Head of caudate nucleus (tissue), 42 donors: Measurements from ENCODE around the gene NPFFR1.

ENCODE experiments used
- DNase-seq, 42 donors: peaks; one replicate each; pipeline versions ENCODE4 v3.0.0 to v3.0.0-alpha.2; 2020 to 2021; ENCODE audit warnings: mixed read lengths in 7 of 42
- intact Hi-C: fragments of 100-400 bp; cut with DNase I; formaldehyde crosslinking; loops from one replicate; pipeline ENCODE4 v1.15.0; 2022

NPFFR1 gene, protein sequence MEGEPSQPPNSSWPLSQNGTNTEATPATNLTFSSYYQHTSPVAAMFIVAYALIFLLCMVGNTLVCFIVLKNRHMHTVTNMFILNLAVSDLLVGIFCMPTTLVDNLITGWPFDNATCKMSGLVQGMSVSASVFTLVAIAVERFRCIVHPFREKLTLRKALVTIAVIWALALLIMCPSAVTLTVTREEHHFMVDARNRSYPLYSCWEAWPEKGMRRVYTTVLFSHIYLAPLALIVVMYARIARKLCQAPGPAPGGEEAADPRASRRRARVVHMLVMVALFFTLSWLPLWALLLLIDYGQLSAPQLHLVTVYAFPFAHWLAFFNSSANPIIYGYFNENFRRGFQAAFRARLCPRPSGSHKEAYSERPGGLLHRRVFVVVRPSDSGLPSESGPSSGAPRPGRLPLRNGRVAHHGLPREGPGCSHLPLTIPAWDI

DNA sequence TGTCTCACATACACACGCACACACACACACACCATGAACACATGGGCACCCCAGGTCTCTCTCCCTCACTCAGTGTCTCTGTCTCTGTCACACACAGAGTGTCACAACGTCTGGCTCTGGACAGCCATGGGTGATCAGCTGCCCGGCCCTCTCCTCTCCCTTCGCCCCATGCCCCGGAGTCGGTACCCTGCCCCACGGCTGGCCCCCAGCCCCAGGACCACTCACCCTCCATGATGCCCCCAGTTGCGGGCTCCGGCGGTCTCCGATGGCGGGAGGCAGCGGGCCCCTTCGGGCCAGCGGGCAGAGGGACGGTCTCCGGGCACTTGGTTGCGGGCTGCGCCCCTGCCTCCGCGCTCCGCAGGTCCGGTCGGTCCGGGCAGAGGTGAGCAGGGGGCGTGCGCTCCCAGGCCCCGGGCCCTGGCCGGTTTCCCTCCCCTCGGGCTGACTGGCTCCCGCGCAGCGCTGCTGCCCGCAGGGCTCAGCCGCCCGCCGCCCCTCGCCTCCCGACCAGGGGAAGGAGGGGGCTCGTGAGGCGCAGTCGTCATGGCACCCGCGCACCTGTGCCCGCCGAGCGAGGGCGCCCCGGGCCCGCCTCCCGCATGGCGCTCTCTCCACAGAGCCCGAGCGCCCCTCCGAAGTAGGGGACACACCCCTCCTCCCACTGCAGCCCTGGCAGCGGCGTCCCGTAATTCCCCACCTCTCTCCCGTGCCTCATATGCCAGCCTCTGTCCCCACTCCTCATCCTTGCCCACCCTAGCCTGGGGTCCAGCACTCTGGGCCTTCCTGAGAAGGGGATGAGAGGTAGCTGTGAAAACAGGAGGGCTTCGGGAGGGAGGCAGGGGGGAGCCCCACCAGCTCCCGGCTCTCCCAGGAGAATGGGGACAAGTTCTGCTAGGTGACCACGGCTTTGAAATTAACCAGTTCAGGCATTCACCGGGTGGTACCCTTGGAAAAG, at the start of gene NPFFR1:
Gene NPFFR1 (minus strand): TSS at position 560 of the 955 bp plus-strand sequence. CDS start 328 bp downstream, at position 232.
- intact Hi-C loops, result no loop called here
- peak in 17 of 42 donors; percentile 9 to 44 (median 24) for DNase-seq

DNA sequence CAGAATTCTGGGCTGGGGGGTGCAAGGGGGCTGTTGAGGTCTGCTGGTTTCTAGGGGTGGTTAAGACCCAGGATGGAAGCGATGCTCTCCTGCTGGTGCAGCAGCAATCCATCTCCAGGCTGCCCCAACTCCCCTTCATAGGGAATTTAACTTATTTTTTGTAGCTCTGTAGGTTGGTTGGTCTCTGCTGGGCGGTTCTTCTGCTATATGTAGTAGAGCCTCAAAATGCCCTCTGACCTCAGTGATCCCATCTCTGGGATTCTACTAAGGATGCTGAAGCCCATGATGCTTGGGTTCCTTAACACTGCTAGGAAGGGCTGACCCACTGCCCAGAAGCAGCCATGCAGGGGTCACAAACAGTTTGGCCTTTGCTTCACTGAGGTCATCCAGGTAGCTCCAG, 49.5 kb upstream of the NPFFR1 start:
- DNase-seq, result no peak

DNA sequence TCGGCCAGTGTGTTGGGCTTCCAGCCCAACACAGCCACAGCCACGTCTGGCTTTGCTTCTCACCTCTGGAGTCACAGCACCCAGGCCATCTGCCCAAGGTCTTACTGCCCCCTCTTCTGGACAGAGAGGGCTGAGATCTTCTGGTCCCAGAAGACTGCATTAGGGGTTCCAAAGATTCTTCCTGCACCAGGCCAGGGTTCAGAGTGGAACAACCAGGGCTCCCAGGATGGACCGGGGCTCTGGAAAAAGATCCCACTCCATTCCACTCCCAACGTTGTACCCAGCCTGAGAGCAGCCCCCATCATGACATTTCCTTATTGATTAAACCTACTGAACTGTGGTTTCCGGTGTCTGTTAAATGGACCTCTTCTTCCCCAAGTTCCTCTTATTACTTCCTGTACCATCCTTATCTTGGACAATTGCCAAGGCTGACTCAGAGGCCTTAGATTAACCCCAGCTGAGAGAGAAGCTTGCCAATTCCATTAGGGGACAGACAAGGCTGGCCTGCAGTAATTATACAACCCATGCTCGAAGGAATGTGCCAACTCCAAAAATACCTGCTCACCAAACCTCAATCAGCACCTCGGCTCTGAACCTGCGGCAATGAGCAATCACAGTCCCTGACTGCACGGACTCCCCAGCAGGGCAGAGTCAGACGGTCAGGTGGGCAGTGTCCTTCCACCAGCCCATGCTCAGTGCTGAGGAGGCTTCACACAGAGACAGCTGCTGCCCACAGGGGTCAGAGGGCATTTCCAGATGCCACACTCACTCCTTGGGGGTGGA, 47.9 kb upstream of the NPFFR1 start:
- DNase-seq, result peak in 33 of 42 donors; percentile 21 to 76 (median 43)
- intact Hi-C loops, result no loop called here

More for the DNA sequence above, 49.5 kb upstream of the NPFFR1 start:
- intact Hi-C loops, result no loop called here

DNA sequence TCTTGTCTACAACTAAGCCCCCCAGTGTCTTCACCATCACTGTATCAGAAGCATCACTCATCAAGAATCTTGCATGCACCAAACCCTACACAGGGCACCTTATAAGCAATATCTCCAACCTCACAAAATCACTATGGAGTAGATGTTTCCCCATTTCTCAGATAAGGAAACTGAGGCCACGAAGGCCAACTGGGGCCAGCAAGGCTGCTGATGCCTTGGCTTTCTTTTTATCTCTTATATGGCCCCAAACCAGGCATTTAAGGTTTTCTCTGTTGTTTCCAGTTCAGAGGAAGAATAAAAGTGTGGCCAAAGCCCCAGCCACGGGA, 47.3 kb upstream of the NPFFR1 start:
- no peak for DNase-seq

DNA sequence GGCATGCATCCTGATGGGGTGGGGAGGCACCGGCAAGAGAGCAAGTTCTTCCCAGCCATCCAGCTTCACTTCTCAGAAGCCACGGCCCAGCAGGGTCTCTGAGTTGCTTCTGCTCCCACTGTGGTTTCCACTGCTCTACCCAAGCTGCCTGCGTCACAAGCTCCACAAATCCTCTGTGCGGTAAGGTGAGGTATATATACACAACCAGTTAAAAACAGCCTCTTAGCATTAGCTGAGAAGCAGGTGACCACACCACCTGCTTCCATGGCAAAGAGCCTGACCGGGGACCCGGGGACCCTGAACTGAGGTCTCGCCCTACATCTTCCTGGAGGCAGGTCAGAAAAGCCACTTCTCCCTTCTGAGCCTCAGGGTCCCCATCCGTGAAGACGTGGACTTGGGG, 46.9 kb upstream of the NPFFR1 start:
- intact Hi-C loops, result no loop called here
- no peak for DNase-seq

More for the DNA sequence above, 47.3 kb upstream of the NPFFR1 start:
- intact Hi-C loops, result no loop called here

DNA sequence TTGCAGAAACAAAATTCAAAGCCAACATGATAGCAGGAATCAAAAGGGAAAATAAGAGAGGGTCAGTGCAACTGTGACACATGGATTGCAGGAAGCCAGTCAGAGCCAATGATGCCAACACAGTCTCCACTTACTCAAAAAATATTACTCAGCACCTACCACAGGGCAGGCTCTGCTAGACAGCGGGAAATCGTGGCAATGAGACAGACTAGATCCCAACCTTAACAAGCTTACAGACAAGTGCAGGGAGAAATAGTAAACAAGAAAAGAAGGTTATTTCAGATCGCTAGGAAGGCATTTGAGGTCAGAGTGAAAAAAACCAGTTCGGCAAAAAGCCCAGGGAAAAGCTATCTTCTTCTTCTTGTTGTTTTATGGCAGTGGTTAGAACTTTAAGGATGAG, 45.2 kb upstream of the NPFFR1 start:
- intact Hi-C loops, result no loop called here
- no peak for DNase-seq

DNA sequence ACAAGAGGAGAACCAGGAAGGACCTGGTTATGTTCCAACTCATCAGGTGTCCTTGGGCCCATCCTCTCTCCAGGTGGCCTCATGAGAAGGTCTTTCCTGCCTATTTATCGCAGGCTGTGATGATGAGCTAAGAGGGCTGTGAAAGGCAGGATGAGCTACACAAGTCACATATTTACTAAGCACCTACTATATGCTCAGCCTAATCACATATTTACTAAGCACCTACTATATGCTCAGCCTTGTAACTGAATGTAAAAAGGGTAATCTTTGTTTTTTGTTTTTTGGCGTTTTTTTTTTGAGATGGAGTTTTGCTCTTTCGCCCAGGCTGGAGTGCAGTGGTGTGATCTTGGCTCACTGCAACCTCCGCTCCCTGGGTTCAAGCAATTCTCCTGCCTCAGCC, 44.2 kb upstream of the NPFFR1 start:
- no peak for DNase-seq
- intact Hi-C loops, result no loop called here

DNA sequence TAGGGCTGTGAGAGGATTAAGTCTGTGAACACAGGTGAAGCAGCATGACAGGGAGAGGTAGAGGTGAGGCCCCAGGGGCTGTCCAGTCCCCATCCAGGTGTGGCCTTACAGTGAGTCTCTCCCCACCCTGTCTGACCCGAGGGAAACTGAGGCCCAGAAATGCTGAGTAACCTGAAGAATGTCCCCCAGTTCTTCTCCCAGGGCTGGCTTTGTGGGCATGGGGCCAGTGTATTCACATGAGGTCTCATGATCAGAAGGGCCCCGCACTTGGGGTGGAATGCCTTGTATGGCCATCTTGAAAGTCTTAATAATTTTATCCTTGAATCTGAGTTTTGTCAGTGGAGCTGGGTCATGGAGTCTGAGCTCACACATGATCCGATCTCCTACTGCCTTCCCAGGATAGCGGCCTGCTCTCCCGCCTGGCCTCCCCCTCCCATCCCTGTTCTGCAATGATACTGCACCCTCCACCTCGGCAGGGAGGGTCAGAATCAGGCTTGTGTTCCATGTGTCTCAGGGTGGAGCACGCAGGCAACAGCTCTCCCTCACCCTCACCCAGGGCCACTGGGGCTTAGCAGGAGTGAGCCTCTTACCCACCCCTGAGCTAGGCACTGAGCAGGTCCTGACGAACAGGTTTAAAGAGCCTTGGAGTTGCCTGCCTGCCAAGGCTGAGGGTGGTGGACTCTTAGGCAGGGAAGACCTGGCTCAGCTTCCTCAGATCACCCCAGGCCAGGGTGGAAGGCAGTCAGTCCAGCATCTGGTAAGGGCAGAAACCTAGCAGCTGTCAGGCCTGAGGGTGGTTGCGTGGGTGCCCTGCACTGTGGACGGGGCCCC, 41.4 kb upstream of the NPFFR1 start:
- DNase-seq, result no peak
- intact Hi-C loops, result no loop called here

DNA sequence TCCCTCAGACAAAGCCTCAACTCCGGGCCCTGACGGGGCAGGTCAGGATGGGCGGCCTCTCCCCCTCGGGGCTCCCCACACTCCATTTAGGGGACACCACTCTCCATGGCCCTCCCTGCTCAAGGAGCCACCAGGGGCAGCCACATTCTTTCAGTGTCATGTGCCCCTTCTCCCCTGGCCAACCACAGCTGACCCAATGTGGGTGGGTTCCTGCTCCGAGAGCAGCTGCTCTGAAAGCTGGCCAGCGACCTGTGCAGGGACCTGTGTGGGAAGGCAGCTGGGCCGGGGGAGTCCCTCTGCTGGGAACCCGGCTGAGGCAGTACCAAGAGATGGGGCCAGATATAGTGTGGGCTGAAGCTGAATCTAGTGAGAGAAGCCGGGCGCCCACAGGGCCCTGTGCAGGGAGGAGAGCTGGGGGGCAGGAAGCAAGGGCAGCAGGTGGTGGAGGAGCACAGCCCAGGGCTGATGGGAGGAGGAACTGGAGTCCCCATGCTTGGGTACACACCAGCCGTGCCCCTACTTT, 40.6 kb upstream of the NPFFR1 start:
- intact Hi-C loops, result no loop called here
- DNase-seq, result peak in 1 of 42 donors; percentile 12

DNA sequence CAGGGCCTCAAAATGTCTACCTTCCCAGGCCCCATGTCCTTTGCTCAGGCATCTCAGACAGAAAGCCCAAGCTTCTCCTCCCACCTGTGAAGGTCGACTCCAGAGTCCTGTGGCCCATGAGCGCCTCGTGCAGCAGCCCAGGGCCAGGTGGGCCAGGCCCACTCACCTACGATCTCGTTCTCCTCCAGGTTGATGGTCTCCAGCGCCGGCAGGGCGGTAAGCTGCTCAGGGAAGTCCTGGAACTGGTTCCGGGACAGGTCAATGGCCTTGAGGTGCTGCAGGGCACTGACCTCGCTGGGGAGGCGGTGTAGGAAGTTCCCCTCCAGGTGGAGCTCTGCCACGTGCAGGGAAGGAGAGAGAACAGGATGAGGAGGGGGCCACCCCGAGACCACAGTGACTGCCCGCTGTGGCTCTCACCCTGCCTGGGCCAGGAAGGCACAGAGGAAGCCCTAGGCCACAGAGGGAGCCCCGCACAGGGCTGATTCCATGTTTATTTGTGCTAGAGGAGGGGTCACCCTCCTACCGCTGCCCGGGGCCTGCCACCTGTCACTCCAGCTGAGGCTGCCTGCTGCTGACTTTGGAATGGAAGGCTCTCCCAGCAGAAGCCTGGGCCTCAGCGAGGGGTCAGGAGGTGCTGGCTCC, 40.0 kb upstream of the NPFFR1 start:
- intact Hi-C loops, result no loop called here
- peak in 1 of 42 donors; percentile 9 for DNase-seq

DNA sequence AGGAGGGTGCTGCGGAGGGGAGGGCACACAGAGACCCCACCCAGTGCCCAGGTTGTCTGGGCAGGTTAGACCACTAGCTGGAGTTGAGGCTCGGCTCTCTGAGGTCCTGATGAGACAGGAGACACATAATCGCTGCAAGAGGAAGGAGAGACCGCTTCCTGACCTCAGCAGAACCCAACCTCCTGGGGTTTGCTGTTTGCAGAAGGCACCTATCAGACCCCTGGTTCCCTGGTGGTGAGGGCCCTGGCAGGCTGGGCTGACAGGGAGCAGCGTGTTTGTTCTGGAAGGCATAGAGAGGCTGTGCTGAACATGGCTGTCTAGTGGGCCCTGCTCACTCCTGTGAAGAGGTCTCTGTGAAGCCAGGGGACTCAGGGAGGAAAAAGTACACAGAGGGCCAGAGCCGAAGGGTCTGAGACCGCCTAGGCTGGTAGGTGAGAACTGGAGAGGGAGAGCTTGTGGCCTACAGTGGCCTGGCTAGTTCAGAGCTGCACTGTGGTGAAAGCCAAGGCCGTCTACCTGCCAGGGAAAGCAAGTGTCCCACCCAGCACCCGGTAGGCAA, 39.4 kb upstream of the NPFFR1 start:
- DNase-seq, result peak in 1 of 42 donors; percentile 1
- intact Hi-C loops, result no loop called here

DNA sequence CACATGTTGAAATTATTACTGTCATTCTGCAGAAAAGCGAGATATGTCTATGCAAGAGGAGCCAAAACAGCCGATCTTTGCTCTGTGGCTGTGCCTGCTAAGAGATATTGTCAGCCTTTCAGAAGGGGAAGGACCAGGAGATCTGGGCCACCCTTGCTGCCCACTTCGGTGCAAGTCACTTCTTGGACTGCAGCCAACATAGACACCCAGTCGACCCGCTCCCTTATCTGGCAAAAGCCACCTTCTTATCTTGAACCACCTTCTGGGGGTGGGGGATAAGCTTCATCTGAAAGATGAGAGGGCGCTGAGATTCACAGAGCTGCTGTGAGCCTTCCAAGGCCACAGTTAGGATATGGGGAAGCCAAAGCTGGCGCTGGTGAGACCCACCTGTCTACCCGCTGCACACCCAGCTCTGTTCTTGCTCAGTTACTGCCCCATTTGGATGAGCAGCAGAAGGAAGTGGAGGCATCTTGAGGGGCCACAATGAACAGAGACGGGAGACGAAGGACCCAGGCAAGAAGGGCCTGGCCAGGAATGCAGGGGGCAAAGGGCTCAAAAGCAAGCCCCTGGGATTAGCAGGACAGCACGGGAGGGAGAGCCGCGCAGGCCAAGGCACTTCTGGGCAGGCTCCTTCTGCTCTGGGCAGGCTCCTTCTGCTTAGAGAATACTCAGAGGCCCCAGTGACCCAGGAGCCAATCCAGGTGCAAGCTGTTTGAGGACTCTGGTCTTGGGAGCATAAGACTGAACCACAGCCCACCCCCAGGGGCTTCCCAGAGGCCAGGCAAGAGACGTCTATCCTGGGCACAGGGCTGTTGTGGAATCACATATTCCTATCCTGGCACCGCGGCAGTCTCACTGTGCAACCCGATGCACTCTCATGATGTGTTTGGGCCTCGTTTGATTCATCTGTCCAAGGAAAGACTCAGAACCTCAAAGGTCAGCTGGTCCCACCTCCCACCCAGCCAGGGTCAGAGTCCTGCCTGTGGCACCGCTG, 38.4 kb upstream of the NPFFR1 start:
- peak in 1 of 42 donors; percentile 9 for DNase-seq
- intact Hi-C loops, result no loop called here

DNA sequence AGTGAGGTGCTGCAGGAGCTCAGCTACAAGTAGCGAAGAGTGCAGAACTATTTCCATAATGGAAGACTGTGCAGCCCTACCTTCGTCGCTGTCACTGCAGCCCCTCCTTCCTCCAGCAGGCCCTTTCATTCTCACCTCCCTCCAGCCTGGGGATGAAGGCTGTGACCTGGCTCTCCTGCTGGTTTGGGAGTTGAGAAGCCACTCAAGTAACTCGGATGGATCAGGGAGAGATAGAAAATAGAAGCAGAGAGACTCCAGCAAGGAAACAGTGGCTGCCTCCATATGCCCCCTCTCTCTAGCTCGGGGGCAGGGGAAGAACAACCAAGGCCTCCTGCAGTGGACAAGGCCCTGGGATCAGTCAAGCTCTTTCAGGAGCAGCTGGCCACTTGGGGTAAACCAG, 37.4 kb upstream of the NPFFR1 start:
- intact Hi-C loops, result no loop called here
- peak in 1 of 42 donors; percentile 7 for DNase-seq

DNA sequence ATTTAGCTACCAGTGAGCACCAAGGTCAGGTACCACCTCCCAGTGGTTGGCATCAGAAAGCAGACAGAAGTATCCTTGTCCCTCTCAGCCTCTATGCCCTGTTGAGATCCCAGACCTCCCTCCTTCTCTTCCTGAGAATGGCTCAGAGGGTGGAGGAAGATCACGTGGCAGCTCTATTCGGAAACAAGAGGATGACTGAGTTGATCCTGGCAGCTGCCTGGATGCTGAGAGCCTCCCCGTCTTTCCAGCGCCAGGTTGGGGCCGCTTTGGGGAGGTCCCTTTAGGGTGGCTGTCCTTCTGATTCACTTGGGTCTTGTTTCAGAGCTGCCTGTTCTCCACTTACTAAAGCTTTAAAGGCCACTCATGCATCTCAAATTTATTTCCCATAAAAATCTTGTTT, 36.9 kb upstream of the NPFFR1 start:
- DNase-seq, result peak in 36 of 42 donors; percentile 16 to 79 (median 45)
- intact Hi-C loops, result no loop called here

DNA sequence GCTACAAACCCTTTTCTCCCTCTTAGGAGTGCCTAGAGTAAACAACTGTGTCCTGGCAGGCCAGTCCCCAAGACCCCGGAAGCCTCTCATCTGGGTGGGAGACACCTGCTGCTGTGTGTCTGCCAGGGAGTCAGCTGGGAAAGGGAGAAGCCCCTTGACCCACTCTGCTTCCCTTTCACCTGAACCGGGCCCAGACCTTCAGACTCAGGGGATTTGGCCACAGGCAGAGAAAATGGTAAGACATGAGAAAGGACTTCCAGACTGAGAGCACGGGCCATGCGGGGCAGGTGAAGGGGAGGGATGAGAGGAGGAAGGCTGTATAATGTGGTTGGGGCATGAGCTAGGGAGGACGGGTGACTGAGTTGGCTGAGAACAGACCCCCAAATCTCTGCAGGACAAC, 36.0 kb upstream of the NPFFR1 start:
- intact Hi-C loops, result no loop called here
- no peak for DNase-seq

DNA sequence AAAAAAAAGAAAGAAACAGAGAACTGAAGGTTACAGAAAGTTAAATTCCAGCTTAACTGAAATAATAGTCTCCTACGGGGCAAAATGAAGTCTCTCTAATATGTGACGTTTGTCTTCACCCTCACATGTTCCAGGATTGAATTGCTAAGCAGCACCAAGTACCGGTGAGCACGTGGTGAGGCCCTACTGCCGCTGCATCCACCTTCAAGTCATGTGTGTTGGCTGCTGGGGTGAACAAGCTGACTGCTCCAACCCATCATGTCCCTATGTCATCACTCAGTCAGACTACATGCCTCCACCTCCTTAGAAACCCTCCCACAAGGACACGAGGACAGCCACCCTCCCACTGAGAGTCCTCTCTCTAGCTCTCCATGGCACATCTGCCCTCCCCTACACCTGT, 35.4 kb upstream of the NPFFR1 start:
- peak in 41 of 42 donors; percentile 25 to 89 (median 63) for DNase-seq
- intact Hi-C loops, result no loop called here
